NCI-H146 (cell line): ENCODE results near the gene QPRT.
A peak's percentile ranks its signal among the peaks of the same experiment; 100 is the strongest.
"Not testable (repeated sequence)": the region's sequence is repeated elsewhere in the genome, so short reads cannot be mapped to it uniquely, and the experiment has no call there.

ENCODE experiments used
- DNase-seq: peaks from one replicate; lab custom pipeline; 2025; lab: John Stamatoyannopoulos, UW

The QPRT gene

DNA sequence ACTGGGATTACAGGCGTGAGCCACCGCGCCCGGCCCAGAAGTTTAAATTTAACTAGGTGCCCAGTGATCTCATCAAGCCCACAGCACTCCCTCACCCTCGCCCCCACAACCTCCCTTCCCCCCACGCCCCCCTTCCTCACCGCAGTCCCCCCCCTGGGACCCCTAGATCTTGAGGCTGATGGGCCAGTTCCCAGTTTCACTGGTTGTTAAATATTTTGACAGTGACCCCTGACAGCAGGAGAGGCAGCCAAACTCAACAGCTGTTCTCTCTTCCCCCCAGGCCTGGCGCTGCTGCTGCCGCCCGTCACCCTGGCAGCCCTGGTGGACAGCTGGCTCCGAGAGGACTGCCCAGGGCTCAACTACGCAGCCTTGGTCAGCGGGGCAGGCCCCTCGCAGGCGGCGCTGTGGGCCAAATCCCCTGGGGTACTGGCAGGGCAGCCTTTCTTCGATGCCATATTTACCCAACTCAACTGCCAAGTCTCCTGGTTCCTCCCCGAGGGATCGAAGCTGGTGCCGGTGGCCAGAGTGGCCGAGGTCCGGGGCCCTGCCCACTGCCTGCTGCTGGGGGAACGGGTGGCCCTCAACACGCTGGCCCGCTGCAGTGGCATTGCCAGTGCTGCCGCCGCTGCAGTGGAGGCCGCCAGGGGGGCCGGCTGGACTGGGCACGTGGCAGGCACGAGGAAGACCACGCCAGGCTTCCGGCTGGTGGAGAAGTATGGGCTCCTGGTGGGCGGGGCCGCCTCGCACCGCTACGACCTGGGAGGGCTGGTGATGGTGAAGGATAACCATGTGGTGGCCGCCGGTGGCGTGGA is 15.6 kb downstream of the QPRT start:
- DNase-seq = no peak

DNA sequence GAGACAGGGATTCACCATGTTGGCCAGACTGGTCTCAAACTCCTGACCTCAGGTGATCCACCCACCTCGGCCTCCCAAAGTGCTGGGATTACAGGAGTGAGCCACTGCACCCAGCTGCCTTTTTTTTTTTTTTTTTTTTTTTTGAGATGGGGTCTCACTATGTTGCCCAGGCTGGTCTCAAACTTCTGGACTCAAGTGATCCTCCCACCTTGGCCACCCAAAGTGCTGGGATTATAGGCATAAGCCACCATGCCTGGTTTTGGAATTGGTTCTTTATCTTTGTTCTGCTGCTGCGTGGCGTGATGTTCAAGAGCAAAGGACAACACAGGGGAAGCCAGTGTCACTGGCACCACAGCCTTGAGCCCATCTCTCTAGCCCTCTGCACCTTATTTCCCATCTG is 16.7 kb downstream of the QPRT start:
- not testable (repeated sequence) for DNase-seq

DNA sequence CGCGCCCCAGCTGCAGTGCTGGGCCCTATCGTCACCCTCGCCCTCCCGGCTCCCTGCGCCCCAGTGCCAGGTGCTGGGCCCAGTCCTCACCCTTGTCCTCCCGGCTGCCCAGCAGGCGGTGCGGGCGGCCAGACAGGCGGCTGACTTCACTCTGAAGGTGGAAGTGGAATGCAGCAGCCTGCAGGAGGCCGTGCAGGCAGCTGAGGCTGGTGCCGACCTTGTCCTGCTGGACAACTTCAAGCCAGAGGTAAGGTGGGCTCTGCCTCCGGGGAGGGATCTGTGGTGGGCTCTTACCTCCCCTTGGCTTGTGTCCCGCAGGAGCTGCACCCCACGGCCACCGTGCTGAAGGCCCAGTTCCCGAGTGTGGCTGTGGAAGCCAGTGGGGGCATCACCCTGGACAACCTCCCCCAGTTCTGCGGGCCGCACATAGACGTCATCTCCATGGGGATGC is 17.9 kb downstream of the QPRT start:
- DNase-seq = no peak

DNA sequence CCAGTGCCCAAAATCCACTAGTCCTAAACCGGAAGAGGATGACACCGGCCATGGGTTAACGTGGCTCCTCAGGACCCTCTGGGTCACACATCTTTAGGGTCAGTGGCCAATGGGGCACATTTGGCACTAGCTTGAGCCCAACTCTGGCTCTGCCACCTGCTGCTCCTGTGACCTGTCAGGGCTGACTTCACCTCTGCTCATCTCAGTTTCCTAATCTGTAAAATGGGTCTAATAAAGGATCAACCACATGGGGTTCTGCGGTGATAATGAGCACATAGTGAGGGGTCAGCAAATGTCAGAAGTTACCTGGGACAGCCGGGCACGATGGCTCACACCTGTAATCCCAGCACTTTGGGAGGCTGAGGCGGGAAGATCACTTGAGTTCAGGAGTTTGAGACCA is 18.4 kb downstream of the QPRT start:
- no peak for DNase-seq

DNA sequence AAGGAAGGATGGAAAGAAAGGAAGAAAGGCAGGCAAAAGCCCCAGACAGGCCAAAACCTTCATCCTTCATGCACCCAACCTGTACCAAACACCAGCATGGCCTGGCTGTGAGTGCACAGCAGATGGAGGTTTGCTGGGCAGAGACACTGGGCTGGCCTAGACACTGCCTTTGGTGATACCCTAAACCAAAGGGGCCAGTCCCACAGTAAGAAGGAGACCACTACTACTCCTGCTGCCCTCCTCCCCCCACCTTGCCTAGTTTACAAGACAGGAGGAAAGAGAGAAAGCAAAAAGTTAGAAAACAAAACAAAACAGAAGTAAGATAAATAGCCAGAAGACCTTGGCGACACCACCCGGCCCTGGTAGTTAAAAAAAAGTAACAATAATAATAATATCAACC is 19.1 kb downstream of the QPRT start:
- DNase-seq = no peak

DNA sequence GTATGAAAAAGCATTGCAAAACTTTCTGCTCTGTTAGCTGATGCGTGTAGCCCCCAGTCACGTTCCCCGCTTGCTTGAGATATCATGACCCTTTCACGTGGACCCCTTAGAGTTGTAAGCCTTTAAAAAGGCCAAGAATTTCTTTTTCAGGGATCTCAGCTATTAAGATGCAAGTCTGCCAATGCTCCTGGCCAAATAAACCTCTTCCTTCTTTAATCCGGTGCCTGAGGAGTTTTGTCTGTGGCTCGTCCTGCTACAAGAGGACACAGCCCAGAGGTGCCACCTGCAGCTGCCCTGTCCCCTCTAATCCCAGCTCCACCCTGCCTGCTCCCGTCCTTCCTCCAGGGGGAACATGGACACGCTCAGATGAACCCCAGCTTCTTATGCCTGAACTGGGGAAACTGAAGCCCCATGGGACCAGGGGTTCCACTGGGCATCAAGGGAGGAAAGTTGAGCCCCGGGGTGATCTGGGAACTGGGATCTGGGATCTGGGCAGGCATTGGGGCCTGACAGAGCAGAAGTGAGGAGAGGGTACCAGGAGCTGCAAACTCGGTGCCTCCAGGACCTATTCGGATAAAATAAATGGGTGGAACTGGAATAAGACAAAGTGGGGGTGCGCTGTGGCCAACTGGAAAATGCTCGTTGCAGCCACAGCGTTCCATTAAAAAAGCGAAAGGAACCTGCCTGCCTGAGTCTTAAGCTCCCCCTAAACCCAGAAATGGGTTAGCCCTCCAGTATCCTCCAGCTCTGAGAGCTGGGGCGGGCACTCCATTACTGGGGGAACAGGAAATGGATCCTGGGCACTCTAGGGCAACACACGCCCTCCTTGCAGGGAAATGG is 19.7 kb downstream of the QPRT start:
- DNase-seq = no peak

DNA sequence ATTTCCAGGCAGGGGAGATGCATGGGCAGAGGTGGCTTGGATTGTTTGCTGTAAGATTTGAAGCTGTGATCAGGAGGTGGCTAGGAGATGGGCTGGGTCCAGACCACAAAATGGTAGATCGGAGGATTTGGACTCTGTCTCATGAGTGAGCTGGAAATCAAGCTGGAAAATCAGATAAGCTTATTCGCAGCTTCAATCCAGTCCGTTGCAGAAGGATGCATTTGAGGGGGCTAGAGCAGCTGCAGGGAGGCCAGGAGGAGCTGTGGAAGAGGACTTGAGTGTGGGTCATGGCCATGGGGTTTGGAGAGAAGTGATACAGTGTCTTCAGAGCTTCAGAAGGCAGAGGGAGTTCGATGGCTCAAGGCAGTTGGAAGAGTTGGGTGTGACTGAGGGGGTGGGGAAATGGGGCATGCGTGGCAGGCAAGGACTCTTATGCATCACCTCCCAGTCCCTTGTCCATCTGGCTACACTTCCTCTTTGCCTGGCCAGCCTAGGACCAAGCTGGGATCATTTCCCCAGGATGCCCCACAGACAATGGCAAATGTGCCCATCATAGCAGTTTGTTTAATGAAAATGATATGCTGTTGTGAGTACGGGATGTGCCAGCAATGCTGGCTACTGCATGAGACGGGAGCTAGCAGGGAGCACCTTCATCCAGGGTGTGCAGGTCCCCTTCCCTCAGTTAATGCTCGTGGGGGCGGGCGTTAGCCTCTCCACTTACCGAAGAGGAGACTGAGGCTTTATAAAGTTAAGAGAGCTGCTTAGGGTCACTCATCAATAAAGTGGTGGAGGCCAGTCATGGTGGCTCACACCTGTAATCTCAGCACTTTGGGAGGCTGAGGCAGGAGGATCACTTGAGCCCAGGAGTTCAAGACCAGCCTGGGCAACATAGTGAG is 20.6 kb downstream of the QPRT start:
- no peak for DNase-seq

DNA sequence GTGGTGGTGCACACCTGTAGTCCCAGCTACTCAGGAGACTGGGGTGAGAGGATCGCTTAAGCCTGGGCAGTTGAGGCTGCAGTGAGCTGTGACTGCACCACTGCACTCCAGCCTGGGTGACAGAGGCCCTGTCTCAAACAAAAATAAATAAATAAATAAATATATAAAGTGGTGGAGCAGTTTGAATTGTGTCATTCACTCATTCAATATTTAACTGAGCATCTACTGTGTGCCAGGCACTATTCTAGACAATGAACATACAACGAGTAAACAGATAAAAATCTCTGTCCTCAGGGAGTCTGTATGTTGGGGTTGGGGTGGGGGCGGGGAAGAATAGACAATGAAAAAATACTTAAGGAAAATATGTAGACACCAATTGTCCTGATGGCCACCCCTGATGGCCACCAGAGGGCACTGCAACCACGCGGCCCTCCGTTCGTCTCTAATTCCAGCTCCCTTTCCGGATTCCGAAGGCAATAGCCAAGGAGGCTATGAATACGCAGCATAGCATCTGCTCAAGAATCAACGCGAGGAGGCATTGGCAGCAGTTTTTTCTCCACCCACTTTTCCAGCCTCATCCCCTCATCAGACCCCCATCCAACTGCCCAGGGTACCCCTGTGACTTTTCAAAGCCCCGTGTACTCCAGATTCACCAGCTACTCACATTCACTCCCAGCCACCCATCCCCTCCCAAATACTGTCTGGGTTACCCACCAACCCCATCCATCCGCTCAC is 21.4 kb downstream of the QPRT start:
- peak; percentile 85 for DNase-seq

DNA sequence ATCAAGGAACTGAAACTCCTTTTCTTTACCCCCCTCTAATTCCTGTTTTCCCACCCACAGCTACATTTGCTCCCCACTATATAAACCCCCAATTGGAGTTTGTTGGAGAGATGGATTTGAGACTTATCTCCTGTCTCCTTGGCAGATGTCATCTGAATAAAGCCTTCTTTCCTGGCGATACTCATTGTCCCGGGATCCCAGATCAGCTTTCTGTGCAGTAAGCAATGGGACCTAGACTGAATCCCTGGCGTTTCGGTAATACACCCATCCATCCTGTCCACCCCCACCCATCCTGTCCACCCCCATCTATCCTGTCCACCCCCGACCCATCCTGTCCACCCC is 22.2 kb downstream of the QPRT start:
- no peak for DNase-seq

DNA sequence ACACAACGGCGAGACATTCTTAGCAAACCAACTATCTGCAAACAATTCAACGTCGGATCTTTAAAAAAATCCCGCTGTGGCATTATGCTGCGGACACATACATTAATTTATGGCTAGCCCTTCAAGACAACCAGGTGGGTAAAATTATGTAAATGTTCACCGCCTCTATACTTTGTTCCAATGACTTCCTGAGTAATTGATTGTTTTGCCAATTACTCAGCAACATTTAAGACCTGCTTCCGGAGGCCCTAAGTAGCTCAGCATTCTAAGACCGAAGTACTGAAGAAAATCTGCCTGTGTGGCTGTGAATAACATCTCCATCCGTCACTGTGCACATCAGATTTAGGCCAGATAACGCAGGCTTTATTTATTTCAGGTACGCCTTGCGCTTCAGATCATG is 23.3 kb downstream of the QPRT start:
- peak; percentile 46 for DNase-seq

DNA sequence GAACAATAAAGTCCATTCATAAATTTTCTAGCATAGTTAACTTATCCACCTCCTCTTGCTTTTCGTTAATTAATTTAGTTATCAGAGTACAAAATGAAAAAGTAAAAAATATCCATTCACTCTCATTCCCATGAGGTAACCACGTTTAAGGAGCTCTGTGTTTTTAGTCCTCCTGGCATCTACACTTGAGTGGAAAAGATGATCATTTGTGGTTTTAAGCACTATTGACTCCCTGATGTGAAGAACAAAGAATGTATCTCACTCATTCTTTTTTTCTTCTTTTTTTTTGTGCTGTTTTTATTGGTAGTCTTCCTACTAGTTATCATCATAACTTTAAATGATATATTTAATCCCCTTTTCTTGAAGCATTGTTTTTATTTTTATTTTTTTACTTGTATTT is 26.1 kb downstream of the QPRT start:
- no peak for DNase-seq

DNA sequence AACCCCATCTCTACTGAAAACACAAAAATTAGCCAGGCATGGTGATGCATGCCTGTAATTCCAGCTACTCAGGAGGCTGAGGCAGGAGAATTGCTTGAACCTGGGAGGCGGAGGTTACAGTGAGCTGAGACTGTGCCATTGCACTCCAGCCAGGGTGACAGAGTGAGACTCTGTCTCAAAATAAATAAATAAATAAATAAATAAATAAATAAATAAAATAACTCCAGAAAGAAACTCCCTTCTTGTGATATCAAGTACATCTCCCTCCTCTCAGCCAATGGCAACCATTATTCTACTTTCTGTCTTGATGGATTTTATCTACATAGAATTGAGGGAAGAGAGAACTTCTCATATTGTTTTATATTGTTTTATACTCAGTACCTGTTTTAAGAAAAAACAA is 28.2 kb downstream of the QPRT start:
- DNase-seq = not testable (repeated sequence)

DNA sequence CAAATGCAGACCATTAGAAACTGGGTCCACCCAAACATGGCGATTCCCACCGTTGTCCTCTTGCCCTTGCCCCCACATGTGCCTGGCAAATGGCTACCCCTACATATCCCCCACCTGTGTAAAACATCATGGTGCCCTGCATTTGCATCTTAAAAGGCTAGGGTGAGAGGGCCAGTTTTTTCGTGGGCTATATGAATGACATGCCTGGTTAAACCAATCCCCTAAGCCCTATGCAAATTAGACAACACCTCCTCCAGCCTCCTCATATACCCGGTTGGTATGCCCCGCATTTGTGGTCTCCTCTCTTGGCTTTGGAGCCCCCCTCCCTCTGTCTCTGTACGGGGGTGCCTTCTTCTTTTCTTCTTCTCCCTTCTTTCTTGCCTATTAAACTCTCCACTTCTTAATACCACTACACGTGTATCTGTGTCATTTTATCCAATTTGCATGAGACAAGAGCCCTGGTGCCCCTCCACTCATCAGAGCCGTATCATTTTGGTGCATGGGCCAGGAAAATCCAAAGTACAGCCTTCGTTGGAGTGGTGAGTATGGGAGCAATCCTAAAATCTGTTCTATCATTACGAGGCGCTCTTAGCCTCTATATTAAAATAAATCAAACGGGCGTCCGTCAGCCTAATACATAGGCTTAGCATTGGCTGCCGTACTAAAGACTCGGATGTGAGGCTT is 30.1 kb downstream of the QPRT start:
- no peak for DNase-seq

DNA sequence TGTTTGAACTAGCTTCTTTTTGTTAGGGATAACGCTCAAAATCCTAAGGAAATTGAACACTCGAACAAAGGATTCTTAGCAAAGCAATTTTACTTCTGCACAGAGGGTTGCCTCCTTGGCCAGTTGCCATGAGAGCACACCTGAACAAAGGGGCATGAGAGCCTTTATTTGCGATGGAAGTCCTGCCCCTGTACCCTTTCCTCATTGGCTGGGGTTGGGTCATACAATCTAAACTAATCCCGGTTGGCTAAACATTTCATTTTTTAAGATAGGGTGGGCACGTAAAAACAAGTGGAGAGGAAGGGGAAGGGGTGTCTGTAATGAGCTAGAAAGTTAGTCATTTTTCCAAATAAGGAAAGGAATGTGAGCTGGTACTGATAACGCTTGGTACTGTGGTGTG is 30.7 kb downstream of the QPRT start:
- DNase-seq = not testable (repeated sequence)

DNA sequence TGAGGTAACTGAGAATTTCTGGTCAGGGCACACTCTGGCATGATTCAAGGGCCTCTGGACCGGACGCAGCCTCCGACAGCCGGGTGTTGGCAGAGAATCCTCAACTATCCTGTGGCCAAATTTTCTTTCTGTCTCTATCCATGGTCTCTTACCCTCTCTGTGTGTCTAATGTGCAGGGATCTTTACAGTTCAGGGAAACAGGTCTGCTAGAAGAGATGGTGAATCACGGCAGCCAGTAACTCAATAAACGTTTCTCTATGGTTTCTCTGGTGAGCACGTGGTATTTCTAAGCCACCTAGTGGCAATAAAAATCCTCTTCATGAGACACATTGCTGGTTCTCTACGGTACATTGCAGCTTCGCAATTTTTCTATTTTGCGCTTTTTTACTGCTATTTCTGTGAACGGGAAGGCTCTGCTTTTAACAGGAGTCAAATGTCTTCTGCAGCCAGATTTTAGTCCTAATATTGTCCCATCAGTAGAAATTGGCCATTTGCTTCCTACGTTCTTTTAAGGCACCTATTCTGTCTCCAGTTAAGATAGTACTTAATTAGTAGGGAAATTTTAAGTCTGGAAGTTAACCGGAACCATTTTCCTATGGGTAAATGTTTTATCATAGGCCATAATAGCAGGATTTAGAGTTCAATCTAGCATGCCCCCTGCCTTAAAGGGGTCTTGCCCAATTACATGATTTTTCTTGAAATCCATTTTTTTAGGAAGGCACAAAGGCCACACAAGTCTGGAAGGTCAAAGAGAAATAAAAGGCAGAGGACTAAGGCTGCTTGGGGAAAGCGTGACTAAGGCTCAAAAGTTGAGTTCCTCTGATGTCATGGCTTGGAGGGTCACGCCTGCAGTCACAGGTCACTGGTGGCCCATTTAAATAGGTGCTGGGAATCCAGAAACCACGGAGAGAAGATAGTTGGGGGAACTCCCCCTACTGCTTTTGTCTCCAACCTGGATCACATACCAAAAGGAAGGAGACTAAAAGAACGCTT is 31.5 kb downstream of the QPRT start:
- DNase-seq = peak; percentile 53

DNA sequence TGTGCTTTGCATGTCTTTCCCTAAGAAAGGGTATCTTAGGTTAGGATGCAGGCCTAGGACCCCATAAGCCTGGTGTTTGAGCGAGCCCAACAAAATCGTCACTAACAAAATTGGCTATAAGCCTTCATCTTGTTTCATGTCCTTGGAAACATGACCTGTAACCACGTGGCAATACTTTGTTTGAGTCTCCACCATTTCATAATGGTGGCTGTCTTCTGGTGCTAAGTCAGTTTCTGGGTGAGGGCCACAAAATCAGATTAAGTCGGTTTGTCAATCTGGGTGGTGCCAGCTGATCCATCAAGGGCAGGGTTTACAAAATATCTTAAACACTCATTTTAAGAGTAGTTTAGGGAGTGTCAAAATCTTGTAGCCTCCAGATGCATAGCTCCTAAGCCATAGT is 33.8 kb downstream of the QPRT start:
- no peak for DNase-seq

DNA sequence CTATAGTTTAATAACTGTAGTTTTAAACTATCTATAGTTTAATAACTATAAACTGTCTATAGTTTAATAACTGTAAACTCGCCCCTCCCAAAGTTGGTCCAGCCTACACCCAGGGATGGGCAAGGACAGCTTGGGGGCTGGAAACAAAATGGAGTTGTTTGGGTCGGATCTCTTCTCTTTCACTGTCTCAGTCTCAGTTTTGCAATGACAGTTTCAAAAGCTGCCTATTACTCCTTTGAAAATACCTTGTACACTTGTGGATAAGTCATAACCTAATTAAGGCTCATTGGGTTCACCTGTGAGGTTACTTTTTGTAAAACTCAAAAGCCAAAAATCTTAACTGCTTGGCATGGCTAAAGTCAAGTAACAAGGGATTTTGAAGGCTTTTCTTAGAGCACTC is 35.4 kb downstream of the QPRT start:
- no peak for DNase-seq

DNA sequence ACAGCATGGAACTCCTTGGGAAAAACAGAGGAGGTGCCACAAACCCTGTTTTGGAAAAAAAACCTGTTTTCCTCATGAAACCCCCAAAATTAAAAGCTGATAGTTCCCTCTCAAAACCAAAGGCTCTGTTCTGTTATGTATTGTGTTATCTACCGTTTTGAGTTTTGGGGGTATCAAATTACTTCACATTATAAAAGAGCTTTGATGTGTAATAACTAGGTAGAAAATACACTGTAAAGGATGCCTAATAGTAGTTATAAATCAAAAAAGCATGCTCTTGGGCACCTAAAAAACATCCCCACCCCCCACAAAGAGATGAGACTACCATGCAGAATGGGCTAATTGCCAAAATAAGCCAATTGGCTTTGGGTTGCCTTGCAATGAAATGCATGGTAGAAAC is 36.0 kb downstream of the QPRT start:
- peak; percentile 66 for DNase-seq

DNA sequence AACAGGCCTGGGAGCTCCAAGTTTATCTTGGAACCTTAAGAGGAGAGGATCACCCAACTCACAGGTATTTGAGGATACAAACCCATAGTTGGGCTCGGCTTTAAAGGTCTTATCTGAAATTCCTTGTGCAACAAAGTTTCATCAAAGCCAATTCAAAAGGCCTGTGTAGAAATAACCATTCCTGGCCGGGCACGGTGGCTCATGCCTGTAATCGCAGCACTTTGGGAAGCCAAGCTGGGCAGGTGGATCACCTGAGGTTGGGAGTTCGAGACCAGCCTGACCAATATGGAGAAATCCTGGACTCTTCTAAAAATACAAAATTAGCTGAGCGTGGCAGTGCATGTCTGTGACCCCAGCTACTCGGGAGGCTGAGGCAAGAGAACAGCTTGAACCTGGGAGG is 38.1 kb downstream of the QPRT start:
- DNase-seq = no peak

DNA sequence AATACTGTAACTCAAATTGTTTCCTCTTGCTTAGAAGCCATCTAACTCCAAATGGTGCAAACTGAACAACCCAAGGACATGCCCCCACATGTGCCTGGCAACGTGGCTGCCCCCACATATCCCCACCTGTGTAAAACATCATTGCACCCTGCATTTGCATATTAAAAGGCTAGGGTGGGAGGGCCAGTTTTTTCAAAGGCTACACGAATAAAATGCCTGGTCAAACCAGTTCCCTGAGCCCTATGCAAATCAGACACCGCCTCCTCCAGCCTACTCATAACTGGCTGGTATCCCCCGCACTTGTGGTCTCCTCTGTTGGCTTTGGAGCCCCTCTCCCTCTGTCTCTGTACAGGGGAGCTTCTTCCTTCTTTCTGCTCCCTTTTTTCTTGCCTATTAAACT is 40.1 kb downstream of the QPRT start:
- no peak for DNase-seq
